Esophagus muscularis mucosa (tissue), 4 donors: ENCODE results near the gene NODAL.

Experiments used
- CTCF ChIP-seq, 3 experiments: fragments of 200-600 bp in 2 of 3; fragments of 450-650 bp in 1 of 3; sonication (generic) in 2 of 3; IDR thresholded peaks; one replicate each; pipeline ENCODE4 v1.5.1; 2017 to 2019; ENCODE audit warnings: antibody characterized with exemption in 3 of 3, mild to moderate bottlenecking in 2 of 3, moderate library complexity in 1 of 3
- EP300 ChIP-seq: sonication (generic); formaldehyde crosslinking; IDR thresholded peaks from one replicate; pipeline ENCODE4 v1.6.1; 2017; ENCODE audit warnings: antibody characterized with exemption
- POLR2A ChIP-seq: fragments of 450-650 bp; IDR thresholded peaks from one replicate; pipeline ENCODE4 v1.6.1; 2017; ENCODE audit warnings: antibody characterized with exemption, moderate library complexity, mild to moderate bottlenecking, low read depth

DNA sequence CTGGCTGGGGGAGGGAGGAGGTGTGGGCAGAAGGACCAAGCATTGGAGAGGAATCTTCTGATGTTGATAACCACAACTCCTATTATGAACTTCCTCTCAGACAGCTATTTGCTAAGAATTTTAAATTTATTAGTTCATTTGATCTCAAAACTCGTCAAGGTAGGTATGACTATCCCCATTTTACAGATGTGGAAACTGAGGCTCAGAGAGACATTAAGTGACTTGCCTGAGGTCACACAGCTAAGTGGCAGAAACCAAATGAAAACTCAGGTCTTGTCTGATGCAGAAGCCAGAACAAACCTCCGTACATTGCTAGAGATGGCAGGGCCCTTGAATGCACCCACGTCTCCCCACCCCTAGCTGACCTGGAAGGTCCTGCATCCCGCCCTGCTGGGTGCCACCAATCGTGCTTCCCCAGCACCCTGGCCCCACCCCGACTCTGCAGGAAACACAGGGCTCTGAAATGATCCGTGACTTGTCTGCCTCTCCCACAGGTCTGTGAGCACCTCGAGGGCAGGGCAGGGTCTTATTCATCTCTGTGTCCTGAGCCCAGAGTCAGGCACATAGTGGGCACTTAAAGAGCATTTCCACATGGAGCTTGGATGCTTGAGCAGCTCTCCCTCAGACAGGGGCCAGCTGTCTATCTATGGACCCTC lies 31.4 kb upstream of the NODAL start:
- TF ChIP-seq CTCF (IDR thresholded peaks at IDR 0.05): no peak
- TF ChIP-seq EP300: no peak
- no peak for TF ChIP-seq POLR2A
